ENCODE data around the gene C1QBP. TPM values are rescaled to one million over a fixed set of nuclear protein-coding genes. Genes with fewer than 3 reads are reported as not detected.

Gene C1QBP
- total and polyA plus RNA-seq, 2 of the 8 experiments (the other 6 are each of a cell fraction or from before 2014, with no cell fraction given): 355 to 454 TPM

- Histone ChIP-seq H3K27me3 (replicated peaks in 1 of 4; ENCODE audit: control insufficient read depth in 3 of 4, extremely low read depth in 1 of 4, insufficient read depth in 3 of 4, low read length in 3 of 4) (no peaks in the 10 kb centered on the region), H4K20me1 (replicated peaks in 1 of 2; ENCODE audit: control insufficient read depth in 1 of 2, insufficient read depth in 2 of 2, low read length in 2 of 2) (peaks cover 5 to 26% of the 10 kb centered on the region in 2 experiments), H2BK12ac (ENCODE audit: low read depth, low read length) (no peak overlapping the region), H3K79me2 (ENCODE audit: control insufficient read depth in 1 of 2, insufficient read depth in 2 of 2, low read length in 2 of 2) (peaks cover 12 to 41% of the 10 kb centered on the region in 2 experiments), H3K14ac (ENCODE audit: insufficient read length) (no peak overlapping the region), H3K23me2 (ENCODE audit: low read depth, low read length) (peaks cover 2% of the 10 kb centered on the region; the same call in 1 of the 2 replicates), H2BK120ac (replicated peaks; ENCODE audit: low read depth, low read length) (no peak overlapping the region), H2BK15ac (ENCODE audit: low read length) (no peak overlapping the region), H2BK20ac (ENCODE audit: low read length) (no peak overlapping the region), H3K79me1 (ENCODE audit: low read depth, low read length) (peaks cover 4% of the 10 kb centered on the region; the same call in 1 of the 2 replicates), H4K5ac (ENCODE audit: insufficient read length, low read depth, low read length) (no peak overlapping the region), H4K8ac (ENCODE audit: extremely low read depth, insufficient read depth, low read length) (no peak overlapping the region), H4K91ac (replicated peaks; ENCODE audit: insufficient read length, low read length) (no peak overlapping the region), H2AFZ (ENCODE audit: low read length) (no peak overlapping the region), H3K4me1 (replicated peaks in 1 of 4; ENCODE audit: control insufficient read depth in 3 of 4, insufficient read depth in 4 of 4, low read length in 3 of 4) (no peaks in the 10 kb centered on the region; a peak in 1 of 7 replicates), H3K4me2 (ENCODE audit: insufficient read depth in 1 of 2, low read depth in 2 of 2, low read length in 2 of 2) (no peak overlapping the region), H3K36me3 (ENCODE audit: control insufficient read depth in 2 of 4, insufficient read depth in 4 of 4, low read length in 3 of 4) (peaks cover 28 to 78% (median 60%) of the 10 kb centered on the region in 4 experiments), H3K4ac (replicated peaks; ENCODE audit: insufficient read length, low read depth, low read length) (no peak overlapping the region), H3K18ac (ENCODE audit: extremely low read depth, low read length) (no peak overlapping the region), H2AK5ac (ENCODE audit: low read depth, low read length) (no peak overlapping the region), H3K4me3 (ENCODE audit: extremely low read depth in 1 of 4, insufficient read depth in 2 of 4, low read depth in 3 of 4, low read length in 4 of 4) (no peak overlapping the region), H2BK5ac (ENCODE audit: low read depth, low read length) (no peak overlapping the region), H3K56ac (replicated peaks; ENCODE audit: insufficient read length, low read depth, low read length) (no peak overlapping the region), H3K23ac (ENCODE audit: insufficient read length) (no peak overlapping the region), H3K9me3 (ENCODE audit: insufficient read depth in 2 of 2, low read depth in 1 of 2, low read length in 1 of 2) (no peaks in the 10 kb centered on the region), H3K27ac (ENCODE audit: low read depth, low read length) (peak overlapping the region; percentile 33; the same call in 1 of the 2 replicates), H3K9ac (replicated peaks in 1 of 4; ENCODE audit: extremely low read depth in 1 of 4, low read depth in 3 of 4, low read length in 3 of 4) (no peak overlapping the region)
- FAIRE-seq: no peak
- no peak for DNase-seq (ENCODE audit: low read depth in 1 of 2, low spot score in 2 of 2)
- CTCF ChIA-PET (ENCODE audit: partially characterized antibody): interaction anchor here (1.2 to 2.7 kb wide), 2 partner anchors 9 to 11 kb away, joined by 3 to 9 read pairs; no protein-coding TSS in a partner anchor
- WGBS, 2 experiments (ENCODE audit: extremely low coverage in 1 of 2, insufficient coverage in 1 of 2, insufficient read length in 1 of 2, insufficient replicate concordance in 2 of 2, low coverage in 1 of 2, low lambda C conversion rate in 2 of 2, missing lambda C conversion rate in 1 of 2): 84% methylated on average over 2 of the region's 2 CpGs; no CpG with 5 or more reads in 1 of the 2 experiments
- POLR2A ChIA-PET (ENCODE audit: partially characterized antibody): interaction anchor here (0.6 to 21.2 kb wide), 10 partner anchors 6 to 990 kb away, joined by 3 to 228 read pairs (median 4); partner anchors contain the start of genes C1QBP, DHX33, NUP88 and RPAIN
- TF ChIP-seq BCL11A (IDR thresholded peaks at IDR 0.05; ENCODE audit: low read depth in 2 of 2, low read length in 2 of 2) (no peak), EGR1 (IDR thresholded peaks at IDR 0.05; ENCODE audit: borderline replicate concordance, low read depth, low read length) (no peak), YY1 (IDR thresholded peaks at IDR 0.05; ENCODE audit: low read depth, low read length) (no peak), RNF2 (IDR thresholded peaks at IDR 0.05; ENCODE audit: borderline replicate concordance, low read depth, low read length, missing control alignments, poor library complexity, severe bottlenecking) (no peak), FOSL1 (IDR thresholded peaks at IDR 0.05; ENCODE audit: insufficient read depth, low read depth, low read length) (no peak), ASH2L (IDR thresholded peaks at IDR 0.05; ENCODE audit: low read length) (no peak), TBP (IDR thresholded peaks at IDR 0.05; ENCODE audit: low read depth, low read length) (no peak), E2F6 (IDR thresholded peaks at IDR 0.05) (no peak), GTF2F1 (IDR thresholded peaks at IDR 0.05; ENCODE audit: borderline replicate concordance, low read depth, low read length) (no peak), KDM1A (IDR thresholded peaks at IDR 0.05; ENCODE audit: borderline replicate concordance, low read length) (no peak), SP2 (IDR thresholded peaks at IDR 0.05; ENCODE audit: low read length) (no peak), RBBP5 (IDR thresholded peaks at IDR 0.05; ENCODE audit: borderline replicate concordance, low read depth, low read length) (no peak), CBX5 (IDR thresholded peaks at IDR 0.05; ENCODE audit: low read depth, low read length) (no peak)
Measured at GRCh38 chr17:5434984-5435383, 4.0 kb downstream of the C1QBP start.

Data from H1 (cell line).